A673 (cell line): ENCODE measurements around the gene GABRA5. TPM values are rescaled to one million over a fixed set of nuclear protein-coding genes. Genes with fewer than 3 reads are reported as not detected.

Experiments
- BruUV-seq: library from RNA; stranded (reverse); fragments of 400-500 nt; replicated peaks from 2 replicates; lab custom pipeline; 2021; lab: Mats Ljungman, UMichigan
- CTCF ChIA-PET: fragments of 300-600 bp; sonication (Branson Sonifier 250); formaldehyde crosslinking; loops from one replicate; lab custom pipeline; 2022; ENCODE audit warnings: antibody characterized with exemption; lab: Charles Lee
- POLR2A ChIA-PET: fragments of 300-600 bp; sonication (Branson Sonifier 250); formaldehyde crosslinking; loops from one replicate; lab custom pipeline; 2022; ENCODE audit warnings: antibody characterized with exemption; ENCODE audit not compliant: low non-redundant PET; lab: Charles Lee
- DNase-seq: peaks from one replicate; pipeline ENCODE4 v3.0.0-alpha.2; 2015; ENCODE audit warnings: low spot score
- H3K27ac ChIP-seq: fragments of 200-600 bp; sonication (generic); 2 replicates; pipeline ENCODE4 v1.5.1; 2016; ENCODE audit warnings: mixed run types, low read depth, mild to moderate bottlenecking, mixed read lengths, antibody characterized with exemption, low read length; ENCODE audit not compliant: poor library complexity, severe bottlenecking
- H3K27me3 ChIP-seq: fragments of 200-600 bp; sonication (generic); replicated peaks from 2 replicates; pipeline ENCODE4 v1.6.1; 2017; ENCODE audit warnings: mixed run types, low read depth, mild to moderate bottlenecking, mixed read lengths, antibody characterized with exemption, low read length; ENCODE audit not compliant: insufficient read depth, poor library complexity
- H3K36me3 ChIP-seq: fragments of 200-600 bp; sonication (generic); 2 replicates; pipeline ENCODE4 v1.6.1; 2016; ENCODE audit warnings: mixed run types, mild to moderate bottlenecking, mixed read lengths, antibody characterized with exemption, low read length; ENCODE audit not compliant: insufficient read depth, poor library complexity, severe bottlenecking
- H3K4me1 ChIP-seq: fragments of 200-600 bp; sonication (generic); 2 replicates; pipeline ENCODE4 v1.6.1; 2017; ENCODE audit warnings: mixed run types, mild to moderate bottlenecking, mixed read lengths, antibody characterized with exemption, low read length; ENCODE audit not compliant: insufficient read depth, poor library complexity, severe bottlenecking
- H3K4me3 ChIP-seq: fragments of 200-600 bp; sonication (generic); 2 replicates; pipeline ENCODE4 v1.5.1; 2016; ENCODE audit warnings: low read depth, mixed run types, mild to moderate bottlenecking, mixed read lengths, low read length; ENCODE audit not compliant: poor library complexity, severe bottlenecking
- H3K9me3 ChIP-seq: fragments of 200-600 bp; sonication (generic); 2 replicates; pipeline ENCODE4 v1.6.1; 2016; ENCODE audit warnings: mixed run types, low read depth, mild to moderate bottlenecking, mixed read lengths, antibody characterized with exemption, low read length; ENCODE audit not compliant: poor library complexity, severe bottlenecking
- CTCF ChIP-seq: fragments of 300-800, 200-600 bp; sonication (generic); conservative IDR thresholded peaks from 2 replicates; pipeline ENCODE4 v1.5.1; 2017; ENCODE audit warnings: low read depth, mild to moderate bottlenecking, antibody characterized with exemption, low read length, moderate library complexity, mixed read lengths
- EZH2 ChIP-seq: fragments of 200-600 bp; sonication (generic); IDR thresholded peaks from 2 replicates; pipeline ENCODE4 v1.6.1; 2017; ENCODE audit warnings: borderline replicate concordance, low read depth, mild to moderate bottlenecking, mixed read lengths, antibody characterized with exemption, low read length; ENCODE audit not compliant: poor library complexity, severe bottlenecking
- intact Hi-C: fragments of 100-400 bp; cut with micrococcal nuclease; formaldehyde crosslinking; loops from one replicate; pipeline ENCODE4 v1.10.0; 2022; ENCODE audit not compliant: unreplicated experiment
- total RNA-seq: library from RNA; stranded (reverse); gene quantifications from 2 replicates; pipeline ENCODE4 v1.2.3, GENCODE V29; 2021

GABRA5 gene
- total RNA-seq, 1 experiment from 2014 or later, result not detected

DNA sequence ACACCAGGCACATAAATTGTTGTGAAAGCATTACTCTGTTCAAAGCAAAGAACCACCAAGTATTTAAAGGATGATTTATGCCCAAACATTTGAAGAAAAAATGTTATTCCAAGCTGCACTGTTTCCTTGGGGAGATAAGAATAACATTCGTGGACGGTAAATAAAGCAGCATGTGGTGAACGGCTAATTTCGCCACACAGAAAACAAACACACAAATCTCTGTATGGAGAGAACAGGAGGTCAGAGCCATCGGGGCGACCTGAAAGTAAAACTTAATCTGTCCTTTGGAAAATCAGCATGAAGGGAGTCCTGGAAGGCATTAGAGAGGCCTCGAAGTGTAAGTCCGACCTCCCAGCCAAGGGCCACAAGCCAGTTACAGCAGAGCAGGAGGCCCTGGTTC is 77.0 kb downstream of the GABRA5 start:
- intact Hi-C loops, result no loop called here
- CTCF ChIA-PET, result no interaction called here
- H3K4me3 ChIP-seq, result no peak overlapping the region
- H3K27me3 ChIP-seq, result no peaks in the 10 kb centered on the region
- H3K4me1 ChIP-seq, result no peaks in the 10 kb centered on the region
- BruUV-seq, result no TSS peak
- TF ChIP-seq CTCF (no peak), EZH2 (no peak)
- peaks cover 34% of the 10 kb centered on the region for H3K9me3 ChIP-seq
- POLR2A ChIA-PET, result no interaction called here
- no peak overlapping the region for H3K27ac ChIP-seq
- no peaks in the 10 kb centered on the region for H3K36me3 ChIP-seq
- no peak for DNase-seq

DNA sequence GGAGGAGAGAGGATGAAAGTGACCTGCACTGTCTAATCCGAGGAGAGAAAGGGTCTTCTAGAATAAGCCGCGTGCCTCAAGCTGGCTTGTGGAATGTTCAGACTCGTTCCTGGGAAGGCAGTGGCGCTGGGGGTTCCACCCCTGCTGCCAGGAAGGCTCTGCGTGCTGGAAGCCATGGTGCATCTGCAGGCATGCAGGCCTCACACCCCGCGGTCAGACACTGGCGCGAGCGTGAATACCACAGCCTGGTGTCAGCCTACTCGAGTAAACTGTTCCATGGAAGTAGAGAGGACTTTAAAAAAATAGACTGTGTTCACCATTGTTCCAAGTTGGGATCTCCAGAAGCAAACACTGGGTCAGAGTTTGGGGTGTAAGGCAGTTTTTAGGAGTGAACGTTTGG is 78.2 kb downstream of the GABRA5 start:
- no peak for DNase-seq
- TF ChIP-seq EZH2, result no peak
- no peak for TF ChIP-seq CTCF
- H3K4me1 ChIP-seq, result no peaks in the 10 kb centered on the region
- ChIA-PET POLR2A (no interaction called here), CTCF (no interaction called here)
- H3K27me3 ChIP-seq, result no peaks in the 10 kb centered on the region
- no TSS peak for BruUV-seq
- intact Hi-C loops, result no loop called here
- H3K36me3 ChIP-seq, result no peaks in the 10 kb centered on the region
- H3K9me3 ChIP-seq, result peaks cover 29% of the 10 kb centered on the region
- H3K27ac ChIP-seq, result no peak overlapping the region
- no peak overlapping the region for H3K4me3 ChIP-seq

DNA sequence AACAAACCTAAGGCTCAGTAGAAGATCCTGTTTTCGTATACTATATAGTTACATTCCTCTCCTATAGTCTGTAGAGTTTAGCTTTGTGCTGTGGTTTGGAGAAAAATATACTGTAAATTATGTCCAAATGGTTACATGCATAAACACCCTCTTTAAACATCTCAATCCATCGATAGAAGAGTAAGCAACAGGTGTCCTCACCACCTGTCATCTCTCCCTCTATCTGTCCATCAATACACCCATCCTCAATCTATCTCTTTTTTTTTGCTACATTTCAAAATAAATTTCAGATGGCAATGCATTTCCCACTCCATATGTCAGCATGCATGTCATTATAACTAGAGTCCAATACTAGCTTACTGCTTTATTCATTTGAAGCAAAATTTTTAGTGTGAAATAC is 83.1 kb downstream of the GABRA5 start:
- intact Hi-C loops, result no loop called here
- H3K36me3 ChIP-seq, result no peaks in the 10 kb centered on the region
- no TSS peak for BruUV-seq
- CTCF ChIA-PET, result no interaction called here
- H3K4me1 ChIP-seq, result no peaks in the 10 kb centered on the region
- H3K27me3 ChIP-seq, result no peaks in the 10 kb centered on the region
- H3K9me3 ChIP-seq, result peaks cover 27% of the 10 kb centered on the region
- H3K27ac ChIP-seq, result no peak overlapping the region
- no peak for DNase-seq
- POLR2A ChIA-PET, result no interaction called here
- TF ChIP-seq CTCF, result no peak
- no peak overlapping the region for H3K4me3 ChIP-seq
